Muscle of leg (tissue), 11 donors: ENCODE data around the gene ITPR2. TPM values are rescaled to one million over a fixed set of nuclear protein-coding genes. Genes with fewer than 3 reads are reported as not detected.

Experiments used
- DNase-seq: peaks from one replicate; pipeline ENCODE4 v3.0.0; 2013
- H3K27ac ChIP-seq: one replicate; pipeline ENCODE4 v1.5.1; 2013; ENCODE audit warnings: mild to moderate bottlenecking, low read length, control low read depth
- H3K27me3 ChIP-seq: one replicate; pipeline ENCODE4 v1.6.1; 2013; ENCODE audit warnings: low read length; ENCODE audit not compliant: control insufficient read depth, insufficient read depth
- H3K36me3 ChIP-seq: one replicate; pipeline ENCODE4 v1.6.1; 2013; ENCODE audit warnings: low read length; ENCODE audit not compliant: control insufficient read depth, insufficient read depth
- H3K4me1 ChIP-seq: one replicate; pipeline ENCODE4 v1.6.1; 2013; ENCODE audit warnings: low read length; ENCODE audit not compliant: control insufficient read depth, insufficient read depth
- H3K4me3 ChIP-seq: one replicate; pipeline ENCODE4 v1.5.1; 2013; ENCODE audit warnings: low read length, control low read depth
- H3K9me3 ChIP-seq: replicated peaks from 2 replicates; pipeline ENCODE4 v1.6.1; 2013; ENCODE audit warnings: low read depth, low read length; ENCODE audit not compliant: control insufficient read depth
- WGBS: methylation state at CpG from one replicate; pipeline ENCODE4 v1.1.5; 2013; ENCODE audit warnings: missing lambda C conversion rate; ENCODE audit not compliant: insufficient coverage; 5-methylcytosine and 5-hydroxymethylcytosine counted together
- polyA plus RNA-seq, 8 donors: library from polyadenylated mRNA; unstranded; fragments of 120-200 nt; gene quantifications; one replicate each; pipeline versions ENCODE4 v1.2.1 to v1.2.3, GENCODE V29; 2013; ENCODE audit warnings: inconsistent platforms in 1 of 8, low replicate concordance in 1 of 8; ENCODE audit not compliant: insufficient read length in 8 of 8, insufficient read depth in 1 of 8
- total RNA-seq: library from RNA; stranded (reverse); fragments of 120-200 nt; gene quantifications from one replicate; pipeline ENCODE4 v1.2.4, GENCODE V29; 2013

Gene ITPR2
- total and polyA plus RNA-seq, 9 donors: 1.9 to 5.8 (median 3.5) TPM

GRCh38 chr12:26848156-26848825 lies 15.3 kb upstream of the ITPR2 start:
- Histone ChIP-seq H3K36me3 (no peaks in the 10 kb centered on the region), H3K9me3 (no peaks in the 10 kb centered on the region), H3K4me1 (no peaks in the 10 kb centered on the region), H3K27me3 (no peaks in the 10 kb centered on the region), H3K27ac (no peak overlapping the region), H3K4me3 (no peak overlapping the region)
- no CpG with 5 or more reads among the region's 6 CpGs for WGBS
- no peak for DNase-seq

- H3K36me3 ChIP-seq: no peaks in the 10 kb centered on the region
- no peaks in the 10 kb centered on the region for H3K4me1 ChIP-seq
- no peaks in the 10 kb centered on the region for H3K9me3 ChIP-seq
- WGBS: 100% methylated on average over 2 of the region's 5 CpGs
- H3K27ac ChIP-seq: no peak overlapping the region
- H3K27me3 ChIP-seq: no peaks in the 10 kb centered on the region
- H3K4me3 ChIP-seq: no peak overlapping the region
- no peak for DNase-seq
Observed at GRCh38 chr12:26847431-26847830, 14.4 kb upstream of the ITPR2 start.

- H3K4me3 ChIP-seq: no peak overlapping the region
- no peak for DNase-seq
- H3K36me3 ChIP-seq: no peaks in the 10 kb centered on the region
- H3K9me3 ChIP-seq: no peaks in the 10 kb centered on the region
- no CpG with 5 or more reads among the region's 5 CpGs for WGBS
- H3K27ac ChIP-seq: no peak overlapping the region
- no peaks in the 10 kb centered on the region for H3K27me3 ChIP-seq
- H3K4me1 ChIP-seq: no peaks in the 10 kb centered on the region
Observed at GRCh38 chr12:26846416-26846815, 13.4 kb upstream of the ITPR2 start.

- WGBS: no CpG with 5 or more reads among the region's 4 CpGs
- peak; percentile 39 for DNase-seq
- H3K27ac ChIP-seq: no peak overlapping the region
- H3K4me3 ChIP-seq: no peak overlapping the region
- H3K4me1 ChIP-seq: no peaks in the 10 kb centered on the region
- H3K36me3 ChIP-seq: no peaks in the 10 kb centered on the region
- H3K9me3 ChIP-seq: no peaks in the 10 kb centered on the region
- no peaks in the 10 kb centered on the region for H3K27me3 ChIP-seq
Observed at GRCh38 chr12:26845984-26846383, 13.0 kb upstream of the ITPR2 start.

- Histone ChIP-seq H3K27me3 (no peaks in the 10 kb centered on the region), H3K36me3 (no peaks in the 10 kb centered on the region), H3K4me1 (no peaks in the 10 kb centered on the region), H3K9me3 (no peaks in the 10 kb centered on the region), H3K27ac (no peak overlapping the region), H3K4me3 (no peak overlapping the region)
- WGBS: no CpG with 5 or more reads among the region's 11 CpGs
- DNase-seq: peak; percentile 39
Observed at GRCh38 chr12:26845057-26845666, 12.2 kb upstream of the ITPR2 start.

GRCh38 chr12:26843311-26843710 lies 10.3 kb upstream of the ITPR2 start:
- H3K27ac ChIP-seq: no peak overlapping the region
- no peak for DNase-seq
- no CpG with 5 or more reads among the region's 2 CpGs for WGBS
- no peaks in the 10 kb centered on the region for H3K4me1 ChIP-seq
- no peaks in the 10 kb centered on the region for H3K36me3 ChIP-seq
- no peaks in the 10 kb centered on the region for H3K9me3 ChIP-seq
- H3K4me3 ChIP-seq: no peak overlapping the region
- H3K27me3 ChIP-seq: no peaks in the 10 kb centered on the region

GRCh38 chr12:26841085-26841484 lies 8.1 kb upstream of the ITPR2 start:
- no peaks in the 10 kb centered on the region for H3K27me3 ChIP-seq
- H3K4me1 ChIP-seq: no peaks in the 10 kb centered on the region
- WGBS: no CpG with 5 or more reads among the region's 5 CpGs
- H3K36me3 ChIP-seq: no peaks in the 10 kb centered on the region
- H3K4me3 ChIP-seq: no peak overlapping the region
- no peak overlapping the region for H3K27ac ChIP-seq
- H3K9me3 ChIP-seq: no peaks in the 10 kb centered on the region
- no peak for DNase-seq

- Histone ChIP-seq H3K4me3 (no peak overlapping the region), H3K9me3 (no peaks in the 10 kb centered on the region), H3K27me3 (no peaks in the 10 kb centered on the region), H3K4me1 (no peaks in the 10 kb centered on the region), H3K27ac (no peak overlapping the region), H3K36me3 (no peaks in the 10 kb centered on the region)
- DNase-seq: no peak
- WGBS: no CpG with 5 or more reads among the region's 3 CpGs
Observed at GRCh38 chr12:26839512-26839911, 6.5 kb upstream of the ITPR2 start.

GRCh38 chr12:26838888-26839416 lies 6.0 kb upstream of the ITPR2 start:
- no peak overlapping the region for H3K4me3 ChIP-seq
- no peaks in the 10 kb centered on the region for H3K36me3 ChIP-seq
- H3K27me3 ChIP-seq: no peaks in the 10 kb centered on the region
- DNase-seq: no peak
- no peaks in the 10 kb centered on the region for H3K4me1 ChIP-seq
- no peaks in the 10 kb centered on the region for H3K9me3 ChIP-seq
- no peak overlapping the region for H3K27ac ChIP-seq
- 97% methylated on average over 22 of the region's 24 CpGs for WGBS

GRCh38 chr12:26836201-26836600 lies 3.2 kb upstream of the ITPR2 start:
- peaks cover 8% of the 10 kb centered on the region for H3K4me1 ChIP-seq
- no peaks in the 10 kb centered on the region for H3K9me3 ChIP-seq
- H3K36me3 ChIP-seq: no peaks in the 10 kb centered on the region
- DNase-seq: no peak
- H3K4me3 ChIP-seq: no peak overlapping the region
- WGBS: no CpG with 5 or more reads among the region's 2 CpGs
- no peak overlapping the region for H3K27ac ChIP-seq
- H3K27me3 ChIP-seq: peaks cover 2% of the 10 kb centered on the region
